GM21528 (cell line): ENCODE measurements around the gene CD47.

ENCODE experiments used
- ATAC-seq: cut with Tn5 transposase; IDR thresholded peaks from one replicate; pipeline ENCODE4 v1.9.1; 2021; ENCODE audit warnings: mild to moderate bottlenecking, moderate library complexity; ENCODE audit not compliant: unreplicated experiment, low FRiP score

CD47 gene

DNA sequence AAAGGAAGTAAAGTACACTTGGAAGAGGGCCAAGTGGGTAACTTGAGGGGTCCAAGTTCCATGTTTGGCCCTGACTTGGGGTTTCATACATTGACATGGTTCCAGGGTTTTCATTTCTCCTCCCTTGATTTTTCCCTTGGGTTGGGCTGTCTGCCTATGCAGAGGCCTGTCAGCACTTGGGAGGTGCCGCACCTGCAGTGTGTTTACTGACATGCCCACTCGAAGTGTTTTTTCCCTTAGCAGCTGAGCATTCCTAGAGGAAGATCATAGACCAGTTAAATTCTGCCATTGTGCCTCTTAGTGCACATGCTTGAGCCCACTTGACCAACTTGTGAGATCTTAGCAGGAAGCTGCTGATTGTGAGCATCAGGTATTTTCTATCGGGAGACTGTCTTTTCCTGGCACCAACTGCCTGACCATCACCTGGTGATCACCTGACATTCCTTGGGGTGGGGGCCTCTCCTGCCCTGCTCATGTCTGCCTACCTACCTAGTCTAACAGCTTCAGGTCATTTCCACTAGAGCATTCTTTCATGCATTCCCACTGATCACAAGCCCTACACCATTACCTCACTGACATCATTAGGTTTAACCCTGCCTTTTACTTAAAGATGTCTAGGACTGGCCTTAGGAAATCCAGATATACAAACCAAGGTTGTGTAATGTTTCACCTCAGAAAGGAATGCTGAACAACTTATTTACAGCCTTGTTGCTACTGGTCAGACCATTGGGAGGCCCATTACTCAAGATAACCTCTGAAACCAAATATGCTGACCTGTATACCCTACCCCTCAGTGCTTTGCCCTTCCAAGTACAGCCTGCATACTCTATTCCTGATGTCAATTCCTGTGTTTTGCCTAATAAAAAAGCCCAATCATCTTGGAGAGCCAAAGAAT is 68.3 kb downstream of the CD47 start:
- ATAC-seq, result no peak

DNA sequence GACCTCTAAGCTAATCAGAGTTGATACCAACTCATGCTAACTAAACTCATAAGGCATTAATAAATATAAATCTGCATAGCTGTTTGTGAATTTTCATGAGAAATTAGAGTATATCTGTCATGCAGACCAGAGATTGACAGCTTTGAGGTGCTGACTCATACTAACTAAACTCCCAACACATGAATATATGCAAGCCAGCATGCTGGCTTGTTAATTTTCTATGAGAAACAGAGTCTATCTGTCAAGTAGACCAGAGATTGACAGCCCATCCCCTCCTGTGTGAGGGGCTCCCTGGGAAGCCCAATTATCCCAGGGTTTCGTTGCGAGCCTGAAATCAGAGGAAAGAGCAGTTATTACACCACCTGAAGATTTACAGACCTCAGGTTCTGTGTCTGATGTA is 69.3 kb downstream of the CD47 start:
- no peak for ATAC-seq

DNA sequence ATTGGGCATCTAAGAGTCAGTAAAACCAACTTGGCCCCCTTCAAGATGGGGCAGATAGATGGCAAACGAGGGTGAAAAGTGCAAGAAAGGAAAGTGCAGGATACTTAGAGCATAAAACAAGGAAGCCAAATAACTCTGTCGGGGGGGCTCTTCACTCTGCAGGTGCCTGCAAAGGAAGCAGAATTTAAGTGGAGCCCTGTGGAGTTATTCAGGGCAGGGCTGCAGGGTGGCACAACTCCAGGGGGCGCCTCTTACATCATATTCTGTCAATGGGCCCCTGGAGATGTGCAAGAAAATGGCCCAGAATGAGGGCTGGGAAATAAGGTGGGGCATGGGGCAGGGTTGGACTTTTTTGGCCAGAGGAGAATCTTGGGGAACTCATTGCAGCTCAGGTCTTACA is 69.7 kb downstream of the CD47 start:
- no peak for ATAC-seq

DNA sequence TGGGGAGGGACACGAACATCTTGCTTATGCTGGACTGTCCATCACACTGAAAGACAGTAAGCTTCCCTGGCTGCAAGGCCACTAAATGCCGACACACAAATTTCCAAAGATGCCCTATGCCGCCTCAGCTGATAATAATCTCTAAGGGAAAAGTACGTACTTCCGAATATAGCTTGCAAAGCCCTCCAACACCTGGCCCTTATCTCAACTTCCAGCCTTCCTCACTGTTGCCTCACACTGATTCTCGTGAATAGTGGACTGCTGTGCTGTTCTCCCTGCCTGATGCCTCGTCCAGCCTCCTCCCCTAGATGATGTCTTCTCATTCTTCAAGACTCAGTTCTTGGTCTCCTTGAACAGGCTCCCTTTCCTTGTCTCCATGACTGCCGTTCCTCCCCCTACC is 72.3 kb downstream of the CD47 start:
- ATAC-seq, result no peak

DNA sequence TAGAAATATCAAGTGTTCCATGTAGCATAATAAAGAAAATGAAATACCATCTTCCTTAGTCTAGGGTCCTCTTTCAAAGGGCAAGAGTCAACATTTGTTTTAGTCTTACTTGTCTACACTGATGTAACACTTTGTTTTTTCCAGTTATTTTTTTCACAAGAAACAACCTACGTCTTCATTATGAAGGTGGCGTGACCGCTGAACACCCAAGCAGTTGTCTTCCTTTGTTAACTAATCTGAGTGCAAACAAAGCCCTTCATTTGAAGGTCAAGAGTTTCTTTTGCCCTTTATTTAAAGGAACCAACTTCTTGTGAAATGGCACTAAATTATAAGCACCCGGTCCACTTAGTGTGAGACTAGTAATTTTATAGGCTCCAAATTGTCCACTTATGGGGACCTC is 73.2 kb downstream of the CD47 start:
- ATAC-seq, result no peak

DNA sequence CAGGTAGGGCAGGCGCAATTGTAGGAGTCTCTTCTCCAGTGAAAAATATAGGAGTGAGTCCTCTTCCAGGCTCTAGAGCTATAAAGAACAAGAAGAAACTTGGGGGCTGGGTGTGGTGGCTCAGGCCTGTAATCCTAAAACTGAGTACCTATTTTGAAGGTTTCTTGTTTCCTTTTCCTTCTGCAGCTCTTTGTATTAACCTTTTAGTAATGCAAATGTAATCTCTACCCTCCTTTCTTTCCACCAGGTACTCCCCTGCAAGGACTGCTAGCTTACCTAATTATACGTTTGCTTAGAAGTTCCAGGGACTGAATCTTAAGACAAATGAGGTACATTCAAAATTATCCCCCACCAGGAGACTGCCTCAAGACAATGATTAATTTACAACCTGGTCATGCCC is 75.9 kb downstream of the CD47 start:
- no peak for ATAC-seq

DNA sequence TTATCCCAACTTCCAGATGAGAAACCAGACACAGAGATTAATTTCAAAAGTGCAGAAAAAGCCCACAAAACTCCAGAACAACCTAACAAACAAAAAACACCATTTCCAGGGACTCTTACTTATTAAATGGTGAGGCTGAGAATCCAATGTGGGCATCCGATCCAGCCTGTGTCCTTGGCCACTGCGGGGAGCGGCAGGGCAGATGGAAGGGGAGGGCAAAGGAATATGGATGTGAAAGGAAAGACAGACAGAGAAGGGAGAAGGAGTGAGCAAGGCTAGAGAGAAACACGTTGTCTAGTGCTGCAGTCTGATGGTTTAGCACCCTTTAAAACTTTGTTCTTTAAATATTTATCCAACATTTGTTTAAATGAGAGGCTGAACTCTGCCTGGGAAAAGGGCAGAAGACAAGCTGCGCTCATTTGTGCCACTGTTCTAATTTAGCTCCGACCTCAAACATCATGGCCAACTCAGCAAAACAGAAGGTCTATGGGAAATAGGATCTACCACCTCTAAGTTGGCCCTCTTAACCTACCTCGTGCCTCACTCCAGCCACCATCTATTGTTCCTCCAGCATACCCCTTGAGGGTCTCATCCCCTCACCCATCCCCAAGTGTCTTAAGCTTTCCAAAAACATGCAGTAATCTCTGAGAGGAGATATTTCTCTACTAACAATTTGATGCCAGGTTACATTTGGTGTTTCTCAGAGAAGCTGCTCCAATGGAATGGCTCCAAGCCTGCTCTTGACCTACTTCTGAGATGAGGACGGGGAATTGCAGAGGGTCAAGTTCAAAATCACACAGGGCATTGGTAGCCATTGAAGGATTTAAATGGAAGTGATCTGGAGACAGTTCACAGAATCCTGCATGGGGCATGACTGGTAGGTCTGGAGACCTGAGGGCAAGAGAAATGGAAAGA is 77.4 kb downstream of the CD47 start:
- no peak for ATAC-seq

DNA sequence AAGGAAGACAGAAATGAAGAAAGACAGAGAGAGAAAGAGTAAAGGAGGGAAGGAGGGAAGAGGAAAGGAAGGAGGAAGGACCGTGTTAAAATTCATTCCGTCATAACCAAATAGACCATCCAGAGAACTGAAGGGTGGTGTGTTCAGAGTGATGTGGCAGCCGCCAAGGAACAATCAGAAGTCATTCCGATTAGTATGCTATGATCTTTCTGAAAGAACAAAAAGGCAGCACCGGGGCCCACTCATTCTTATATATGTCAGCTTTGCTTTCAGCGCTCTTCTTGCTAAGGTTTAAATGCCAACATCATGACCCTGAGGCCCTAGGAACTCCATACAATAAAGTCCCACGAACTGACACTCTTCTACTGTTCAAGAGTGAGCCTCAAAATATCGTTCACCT is 78.5 kb downstream of the CD47 start:
- ATAC-seq, result no peak

DNA sequence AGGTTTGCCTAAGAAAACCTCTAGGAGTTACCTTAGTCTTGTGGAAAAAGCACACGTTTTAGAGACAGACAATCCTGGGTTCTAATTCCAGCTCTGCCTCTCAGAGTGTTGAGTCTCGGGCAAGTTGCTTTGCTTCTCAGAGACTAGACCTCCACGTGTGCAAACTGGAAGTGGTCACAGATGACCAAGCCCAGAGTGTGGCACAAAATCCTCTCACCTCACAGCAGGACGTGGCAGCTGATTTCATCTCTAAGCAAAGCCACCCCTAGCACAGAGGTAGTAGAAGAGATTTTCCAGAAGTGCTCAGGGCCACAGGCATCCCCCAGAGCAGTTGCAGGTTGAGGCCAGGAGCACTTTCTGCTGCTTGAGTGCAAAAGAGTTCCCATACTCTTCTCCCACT is 79.2 kb downstream of the CD47 start:
- ATAC-seq, result no peak

DNA sequence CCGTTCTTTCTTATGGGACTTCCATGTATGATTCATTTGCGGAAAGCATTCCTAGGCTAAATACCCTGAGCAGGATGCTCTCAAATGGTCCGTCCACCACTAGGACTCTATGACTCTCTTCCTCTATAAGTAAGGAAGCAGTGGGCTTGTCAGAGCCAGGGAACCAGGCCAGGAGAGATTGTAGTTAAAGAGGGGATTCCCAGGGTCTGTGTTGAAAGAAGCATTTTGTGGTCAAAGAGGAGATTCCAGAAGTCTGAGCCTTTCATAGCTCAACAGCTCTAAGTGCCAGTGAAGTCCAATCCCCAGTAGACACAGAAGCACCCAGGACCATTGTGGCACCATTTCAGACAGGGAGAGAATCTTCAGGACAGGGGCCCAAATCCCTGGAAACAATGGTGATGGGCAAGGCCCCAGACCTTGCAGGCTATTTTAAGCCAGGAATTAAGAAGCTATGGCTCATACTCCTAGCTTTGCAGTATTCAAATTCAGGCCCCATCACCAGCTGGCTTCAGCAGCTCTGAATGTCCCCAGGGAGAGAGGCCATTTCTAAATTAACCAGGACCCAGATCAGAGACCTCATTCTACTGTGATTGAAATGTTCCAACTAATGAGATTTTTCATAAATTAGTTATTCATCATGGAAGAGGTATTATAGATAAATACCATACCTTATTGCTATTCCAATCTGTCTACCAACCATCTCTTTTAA is 81.7 kb downstream of the CD47 start:
- ATAC-seq, result no peak

DNA sequence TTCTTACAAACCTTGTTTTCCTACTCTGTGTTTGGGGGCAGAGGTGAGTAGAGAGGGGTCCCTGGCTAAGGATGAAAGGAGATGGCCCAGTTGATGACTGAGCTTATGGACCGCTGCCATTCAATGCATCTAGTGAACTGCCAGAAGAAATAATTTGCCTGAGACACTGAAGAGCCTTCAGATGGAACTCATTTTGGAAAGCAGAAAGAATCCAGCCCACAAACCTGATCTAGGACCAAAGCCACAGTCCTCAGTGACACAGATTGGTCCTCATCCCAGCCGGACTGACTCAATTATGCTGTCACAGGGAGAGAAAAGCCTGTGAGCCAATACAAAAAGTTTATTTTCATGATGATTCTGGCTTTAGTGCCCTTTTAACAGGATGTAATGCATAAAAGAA is 82.7 kb downstream of the CD47 start:
- no peak for ATAC-seq

DNA sequence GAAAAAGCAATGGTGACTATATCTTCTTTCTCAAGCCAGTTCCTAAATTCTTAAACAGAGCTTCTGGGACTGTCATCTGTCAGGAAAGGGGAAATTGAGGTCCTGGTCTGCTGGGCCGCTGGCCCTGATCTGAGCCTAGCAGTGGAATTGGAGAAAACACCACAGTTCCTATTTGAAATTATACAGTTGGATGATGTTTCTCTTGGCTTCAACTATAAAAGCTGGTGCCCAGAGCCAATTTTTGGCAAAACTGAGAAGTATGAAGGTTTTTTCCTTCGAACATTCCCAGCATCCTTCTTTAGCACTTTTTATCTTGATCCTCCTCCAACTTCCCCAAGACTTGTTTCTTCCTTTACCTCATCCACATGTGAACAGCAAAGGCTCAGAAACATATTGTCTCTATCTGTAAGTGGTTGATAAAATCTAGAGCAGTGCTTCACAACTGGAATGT is 83.9 kb downstream of the CD47 start:
- no peak for ATAC-seq

DNA sequence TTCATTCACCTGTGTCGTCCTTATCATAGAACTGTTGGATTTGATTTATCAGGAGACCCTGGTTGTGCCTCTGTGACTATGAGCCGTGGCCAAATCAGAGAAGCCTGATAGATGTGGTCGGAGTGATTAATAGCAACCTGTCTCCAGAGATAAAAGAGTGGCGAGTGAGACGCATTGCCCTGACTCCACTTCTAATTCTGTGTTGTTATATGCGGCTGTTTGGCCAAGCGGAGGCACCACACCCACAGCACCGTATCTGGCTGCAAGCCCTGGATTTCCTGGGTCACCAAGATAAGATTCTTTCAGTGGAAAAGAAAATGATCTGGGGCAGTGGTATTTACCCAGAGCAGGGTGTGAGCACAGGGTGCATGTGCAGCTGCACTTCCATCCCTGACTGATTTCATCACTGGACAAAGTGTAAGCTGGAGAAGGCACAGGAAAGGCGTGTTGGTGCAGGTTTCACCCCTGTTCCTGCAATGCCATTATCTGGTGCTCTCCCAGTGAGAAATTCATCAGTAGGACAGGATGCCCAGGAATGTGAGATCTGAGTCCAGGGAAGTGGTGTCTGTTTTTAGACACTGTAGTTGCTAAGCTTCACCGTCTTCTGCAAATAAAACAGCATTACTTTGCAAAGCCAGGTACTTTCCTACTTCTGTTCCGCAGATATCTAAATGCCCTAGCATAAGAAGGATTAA is 84.6 kb downstream of the CD47 start:
- ATAC-seq, result no peak

DNA sequence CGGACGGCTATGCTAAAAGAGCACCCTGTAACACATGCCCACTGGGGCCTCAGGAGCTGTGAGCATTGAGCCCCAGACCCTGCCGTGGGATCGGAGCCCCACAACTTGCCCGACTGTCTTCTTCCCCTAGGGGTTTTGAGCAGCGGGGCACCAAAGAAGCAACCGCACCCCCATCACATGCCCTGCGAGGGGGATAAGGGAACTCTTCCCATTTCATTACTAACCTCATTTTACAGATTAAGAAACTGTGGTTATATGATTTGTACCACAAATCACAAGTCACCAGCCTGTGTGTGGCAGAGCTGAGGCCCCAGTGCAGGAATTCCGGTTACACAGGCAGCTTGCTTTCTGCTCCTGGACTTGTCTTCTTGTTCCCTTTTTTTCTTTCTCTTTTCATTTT is 86.2 kb downstream of the CD47 start:
- no peak for ATAC-seq

DNA sequence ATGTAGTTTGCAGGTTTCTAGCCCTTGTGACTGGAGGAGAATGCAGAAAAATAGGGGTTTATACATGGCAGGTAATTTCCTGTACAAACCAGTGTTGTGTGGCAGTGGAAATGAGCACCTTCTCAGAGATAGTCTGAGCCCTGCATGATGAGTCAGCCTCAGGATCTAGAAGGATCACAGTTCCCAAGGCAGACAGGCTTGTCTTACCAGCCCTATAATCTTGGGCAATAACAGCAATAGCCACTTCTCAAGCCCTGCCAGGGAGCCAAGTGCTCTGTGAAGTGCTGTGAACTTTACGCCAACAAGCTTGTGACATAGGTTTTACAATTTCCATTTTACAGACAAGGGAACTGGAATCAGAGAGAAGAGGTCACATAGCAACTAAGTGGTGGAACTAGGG is 89.4 kb downstream of the CD47 start:
- no peak for ATAC-seq

DNA sequence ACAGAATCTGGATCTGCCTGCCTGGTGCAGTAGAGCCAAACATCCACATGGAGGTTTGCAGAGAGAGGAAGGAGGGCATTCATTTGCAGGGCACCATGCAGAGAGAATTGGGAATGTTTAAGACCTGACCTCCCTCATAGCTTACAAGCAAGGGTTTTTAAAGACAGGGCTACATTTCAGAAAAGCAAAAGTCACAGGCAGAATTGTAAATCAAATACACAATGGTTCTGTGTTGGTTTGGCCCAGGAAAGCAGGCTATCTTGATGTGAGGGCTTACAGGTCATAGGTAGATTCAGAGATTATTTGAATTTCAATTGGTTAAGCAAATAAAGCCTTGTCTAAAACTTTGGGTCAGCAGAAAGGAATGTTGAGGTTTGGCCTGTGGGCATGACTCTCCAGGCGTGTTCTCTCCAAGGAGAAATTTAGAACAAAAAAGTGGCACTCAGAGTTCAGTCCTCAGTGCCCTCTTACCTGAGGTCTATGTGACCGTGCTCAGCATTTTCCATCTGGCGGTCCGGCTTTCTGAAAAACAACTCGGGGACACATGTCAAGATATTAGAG is 91.5 kb downstream of the CD47 start:
- no peak for ATAC-seq

DNA sequence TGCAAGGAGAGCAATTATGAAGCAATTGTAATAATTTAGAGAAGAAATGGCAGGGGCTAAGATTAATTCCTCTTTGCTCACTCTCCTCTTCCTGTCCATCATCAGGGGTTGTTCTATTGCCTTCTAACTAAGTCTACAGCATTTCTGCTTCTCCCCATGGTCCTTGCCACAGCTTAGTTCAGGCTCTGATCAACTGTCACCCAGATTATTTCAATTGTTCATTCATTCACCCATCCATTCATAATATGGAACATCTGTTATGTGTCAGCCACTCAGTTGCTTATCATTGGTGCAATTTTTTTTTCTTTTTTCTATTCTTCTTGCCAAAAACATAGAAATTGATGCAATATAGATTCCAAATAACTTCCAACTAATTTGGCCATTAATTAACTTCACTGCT is 93.2 kb downstream of the CD47 start:
- ATAC-seq, result no peak

DNA sequence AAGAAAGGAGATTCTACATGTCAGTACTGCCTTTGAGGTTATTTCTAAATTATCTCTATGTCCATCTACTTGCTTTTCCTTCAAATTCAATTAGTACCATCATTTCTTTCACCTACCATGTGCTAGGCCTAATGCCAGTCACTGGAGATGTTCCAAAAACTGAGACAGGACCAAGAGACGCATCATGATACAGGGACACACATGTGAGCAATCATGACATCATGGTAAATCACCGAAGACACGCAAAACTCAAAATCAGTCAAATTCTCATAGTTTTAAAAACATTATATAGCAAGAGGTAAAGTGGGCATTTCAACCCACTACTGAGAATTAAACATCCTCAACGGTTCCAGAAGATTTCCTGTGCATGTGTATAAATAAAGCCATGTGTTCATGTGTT is 95.0 kb downstream of the CD47 start:
- ATAC-seq, result no peak

DNA sequence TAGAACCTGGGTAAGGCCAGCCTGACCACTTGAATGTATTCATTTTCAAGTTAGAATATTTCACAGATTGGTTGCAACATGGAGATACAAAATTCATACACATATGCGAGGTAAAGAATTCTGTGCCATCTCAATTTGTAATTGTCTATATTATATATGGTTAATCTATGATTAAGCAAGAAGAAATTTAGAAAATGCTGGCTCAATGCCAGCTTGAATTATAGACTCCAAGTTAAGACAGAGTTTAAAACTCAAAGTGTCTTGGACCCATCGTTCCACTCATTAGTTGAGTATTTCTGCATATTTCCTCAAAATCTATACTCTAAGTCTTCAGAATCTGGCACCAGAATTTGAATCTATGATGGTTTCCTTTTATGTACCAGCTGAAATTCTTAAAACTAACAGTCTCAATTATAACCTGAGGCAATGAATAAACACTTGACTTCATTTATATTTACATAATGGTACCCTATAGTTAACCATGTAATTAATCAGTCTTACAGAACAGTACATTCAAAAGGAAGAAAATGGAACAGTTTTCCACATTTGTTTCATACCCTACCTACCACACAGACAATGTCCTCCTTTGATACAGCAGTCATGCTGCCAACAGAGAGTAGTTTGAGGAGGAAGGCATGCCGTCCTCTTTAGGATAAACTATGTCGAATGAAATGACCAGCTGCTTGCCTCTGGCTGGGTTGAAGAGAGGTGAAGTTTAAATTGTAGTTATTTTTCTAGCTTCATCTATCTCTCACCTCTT is 95.7 kb downstream of the CD47 start:
- ATAC-seq, result no peak
